Psoas muscle (tissue), 8 donors: ENCODE measurements around the gene CTNND2. TPM values are rescaled to one million over a fixed set of nuclear protein-coding genes. Genes with fewer than 3 reads are reported as not detected.

Experiments used
- ATAC-seq, 4 donors: fragments of 200-7000 bp; cut with Tn5 transposase; one replicate each; pipeline ENCODE4 v1.9.1; 2020; ENCODE audit warnings: moderate library complexity in 3 of 4, mild to moderate bottlenecking in 2 of 4
- DNase-seq, 2 donors: peaks; one replicate each; pipeline ENCODE4 v3.0.0-alpha.2; 2020
- H3K27ac ChIP-seq: fragments of 200-600 bp; one replicate; pipeline ENCODE4 v1.8.0; 2022
- H3K27me3 ChIP-seq, 3 donors: fragments of 200-600 bp in 1 of 3; one replicate each; pipeline versions ENCODE4 v1.6.1 to v1.8.0; 2013 to 2022; ENCODE audit warnings: low read length in 2 of 3, mild to moderate bottlenecking in 2 of 3, moderate library complexity in 1 of 3; ENCODE audit not compliant: insufficient read depth in 3 of 3
- H3K36me3 ChIP-seq, 2 donors: fragments of 200-600 bp in 1 of 2; one replicate each; pipeline versions ENCODE4 v1.6.1 to v1.8.0; 2013 to 2022; ENCODE audit warnings: low read depth in 1 of 2, mild to moderate bottlenecking in 1 of 2, moderate library complexity in 1 of 2; ENCODE audit not compliant: insufficient read depth in 1 of 2
- H3K4me1 ChIP-seq: fragments of 200-600 bp; one replicate; pipeline ENCODE4 v1.8.0; 2022
- H3K4me3 ChIP-seq: fragments of 200-600 bp; one replicate; pipeline ENCODE4 v1.8.0; 2022; ENCODE audit warnings: mild to moderate bottlenecking
- H3K9me3 ChIP-seq: fragments of 200-600 bp; one replicate; pipeline ENCODE4 v1.8.0; 2022
- CTCF ChIP-seq: fragments of 200-600 bp; IDR thresholded peaks from one replicate; pipeline ENCODE4 v1.8.0; 2022; ENCODE audit warnings: antibody characterized with exemption
- WGBS, 3 donors: extraction: QIAGEN DNeasy Blood & Tissue Kit; methylation state at CpG; one replicate each; pipeline versions ENCODE4 v1.1.6 to v1.1.7; 2013; 5-methylcytosine and 5-hydroxymethylcytosine counted together
- intact Hi-C, 2 donors: fragments of 100-400 bp; cut with DNase I; formaldehyde crosslinking; loops; one replicate each; pipeline versions ENCODE4 v1.11.0 to v1.14.2; 2022
- polyA plus RNA-seq, 3 donors: library from polyadenylated mRNA; stranded (reverse); fragments of 200-250 nt; gene quantifications; one replicate each; pipeline ENCODE4 v1.2.3, GENCODE V29; 2013
- total RNA-seq, 4 donors: library from RNA; stranded (reverse); fragmentation: NEBNext Ultra II Directional in 2 of 4; extraction: Animal tissue kit (Norgen Biotek cat#: 25700) in 2 of 4; gene quantifications; one replicate each; pipeline versions ENCODE4 v1.2.1 to v1.2.4, GENCODE V29; 2021 to 2023
- donor health status: healthy with polysubstance abuse.
- donor health status: DM: no; HTN: no; CAD: no; lungs with moderate emphysema.
- donor health status: Bipolar disorder and iron deficiency.
- donor health status: healthy.
- donor health status: DM: yes; HTN: yes; CAD: no.
- donor health status: DM: no; HTN: no; CAD: no.
- donor health status: DM: no; HTN: no; CAD: no.
- donor health status: DM: yes; HTN: yes; CAD: no.

Gene CTNND2
- total and polyA plus RNA-seq, 7 donors, result 0.09 to 0.14 (median 0.13) TPM; not detected in 4

GRCh38 chr5:11126844-11127243 is 777.4 kb downstream of the CTNND2 start:
- no peak for DNase-seq
- H3K4me3 ChIP-seq, result no peak overlapping the region
- no peak for ATAC-seq
- H3K4me1 ChIP-seq, result no peaks in the 10 kb centered on the region
- H3K27me3 ChIP-seq, result no peaks in the 10 kb centered on the region
- WGBS, 3 donors, result 45 to 49% (median 47%) methylated on average over 4 of the region's 4 CpGs
- no peak overlapping the region for H3K27ac ChIP-seq
- no peak for TF ChIP-seq CTCF
- intact Hi-C loops, result no loop called here
- no peaks in the 10 kb centered on the region for H3K36me3 ChIP-seq
- no peaks in the 10 kb centered on the region for H3K9me3 ChIP-seq

GRCh38 chr5:11121885-11122284 is 782.4 kb downstream of the CTNND2 start:
- Histone ChIP-seq H3K4me1 (no peaks in the 10 kb centered on the region), H3K9me3 (no peaks in the 10 kb centered on the region), H3K4me3 (no peak overlapping the region), H3K36me3 (no peaks in the 10 kb centered on the region), H3K27me3 (peaks cover 0 to 3% (median 0%) of the 10 kb centered on the region in 3 donors), H3K27ac (no peak overlapping the region)
- DNase-seq (no peak), ATAC-seq (no peak)
- TF ChIP-seq CTCF, result no peak
- intact Hi-C loops, result no loop called here
- WGBS, 3 donors, result 52 to 59% (median 56%) methylated on average over 3 of the region's 3 CpGs

DNA sequence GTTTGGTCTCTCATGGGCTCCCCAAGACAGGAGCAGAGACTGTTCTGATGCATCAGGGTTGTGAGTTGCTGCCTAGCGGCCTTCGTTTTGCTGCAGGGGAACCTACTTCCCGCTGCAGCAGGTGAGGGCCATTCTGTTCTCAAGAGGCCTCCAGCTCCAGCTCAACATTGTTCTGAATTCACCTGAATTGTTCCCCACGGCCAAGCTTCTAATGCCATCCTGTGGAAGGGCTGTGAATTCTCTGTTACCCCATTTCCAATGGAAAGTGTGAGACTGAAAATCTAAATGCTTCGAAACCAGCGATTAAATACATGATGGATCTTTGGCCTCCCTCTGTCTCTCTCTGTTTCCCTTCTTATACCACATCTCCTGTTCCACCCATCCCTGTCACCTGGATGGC is 794.1 kb downstream of the CTNND2 start:
- intact Hi-C loops, result no loop called here
- Histone ChIP-seq H3K27ac (no peak overlapping the region), H3K36me3 (no peaks in the 10 kb centered on the region), H3K27me3 (peaks cover 0 to 2% (median 0%) of the 10 kb centered on the region in 3 donors), H3K9me3 (no peaks in the 10 kb centered on the region), H3K4me3 (no peak overlapping the region), H3K4me1 (no peaks in the 10 kb centered on the region)
- ATAC-seq (no peak), DNase-seq (no peak)
- WGBS, 3 donors, result 85 to 86% (median 86%) methylated on average over 6 of the region's 6 CpGs
- TF ChIP-seq CTCF, result no peak

DNA sequence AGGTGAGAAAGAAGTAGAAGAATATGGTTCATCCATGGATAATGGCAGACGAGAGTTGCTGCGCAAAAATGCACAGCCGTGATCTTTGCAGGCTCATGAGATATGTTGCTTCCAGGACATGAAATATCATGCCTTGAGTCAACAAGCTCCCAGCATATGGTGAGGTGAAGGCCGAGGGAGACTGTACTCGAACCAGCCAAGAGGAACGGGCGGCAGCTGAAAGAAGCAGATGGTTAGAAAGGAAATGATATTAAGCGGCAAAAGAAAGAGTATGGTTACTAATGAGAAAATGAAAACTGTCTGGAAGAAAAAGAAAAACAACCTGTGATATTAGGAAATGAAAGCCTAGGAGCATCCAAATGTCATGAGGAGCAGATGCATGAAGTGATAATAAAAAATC is 798.5 kb downstream of the CTNND2 start:
- no peak overlapping the region for H3K4me3 ChIP-seq
- H3K4me1 ChIP-seq, result no peaks in the 10 kb centered on the region
- DNase-seq, result no peak
- H3K36me3 ChIP-seq, result no peaks in the 10 kb centered on the region
- no peaks in the 10 kb centered on the region for H3K27me3 ChIP-seq
- WGBS, 3 donors, result 77 to 81% (median 80%) methylated on average over 8 of the region's 8 CpGs
- no peak overlapping the region for H3K27ac ChIP-seq
- intact Hi-C loops, result no loop called here
- ATAC-seq, result no peak
- TF ChIP-seq CTCF, result no peak
- no peaks in the 10 kb centered on the region for H3K9me3 ChIP-seq

DNA sequence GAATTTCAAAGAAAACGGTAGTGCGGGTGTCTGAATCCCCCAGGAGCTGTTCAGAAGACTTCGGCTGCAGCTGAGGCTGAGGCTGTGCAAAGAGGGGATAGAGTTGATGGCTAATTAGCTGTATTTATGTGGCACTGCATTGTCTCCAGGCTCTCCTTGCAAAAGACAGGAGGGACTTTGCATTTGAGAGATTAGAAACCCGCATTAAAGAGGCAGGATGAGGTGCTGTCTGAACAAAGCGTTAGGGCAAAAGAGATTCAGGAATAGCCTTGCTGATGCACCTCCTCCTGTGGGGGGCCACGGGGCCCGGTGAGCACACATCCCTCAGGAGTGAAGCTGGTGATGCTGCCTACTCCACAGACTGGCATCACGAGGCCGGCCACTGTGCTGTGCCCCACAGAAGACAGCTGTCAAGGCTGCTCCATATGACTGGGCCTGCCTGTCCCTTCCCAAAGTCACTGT is 799.6 kb downstream of the CTNND2 start:
- Histone ChIP-seq H3K36me3 (no peaks in the 10 kb centered on the region), H3K27ac (no peak overlapping the region), H3K4me3 (no peak overlapping the region), H3K4me1 (no peaks in the 10 kb centered on the region), H3K27me3 (no peaks in the 10 kb centered on the region), H3K9me3 (no peaks in the 10 kb centered on the region)
- ATAC-seq, result no peak
- 67 to 73% (median 69%) methylated on average over 9 of the region's 9 CpGs for WGBS, 3 donors
- intact Hi-C loops, result no loop called here
- DNase-seq, result no peak
- TF ChIP-seq CTCF, result no peak
